Germinal center (tissue), 1 donor: ENCODE data around the gene PER1.

Source experiments
- DNase-seq: peaks from one replicate; pipeline ENCODE4 v3.0.0; 2012; ENCODE audit warnings: mixed read lengths, low spot score

PER1 gene

GRCh38 chr17:8141741-8142140, 10.5 kb downstream of the PER1 start:
- no peak for DNase-seq

- no peak for DNase-seq
These were observed 11.2 kb downstream of the PER1 start for GRCh38 chr17:8141045-8141444.

GRCh38 chr17:8140065-8141029, 11.9 kb downstream of the PER1 start:
- DNase-seq: no peak

GRCh38 chr17:8138672-8139371, 13.4 kb downstream of the PER1 start:
- peak; percentile 88 for DNase-seq

GRCh38 chr17:8138374-8138671, 13.9 kb downstream of the PER1 start:
- DNase-seq: no peak

- DNase-seq: no peak
These were observed 14.4 kb downstream of the PER1 start for GRCh38 chr17:8137645-8138373.

GRCh38 chr17:8133941-8134340, 18.3 kb downstream of the PER1 start:
- DNase-seq: no peak

GRCh38 chr17:8133399-8133798, 18.8 kb downstream of the PER1 start:
- DNase-seq: no peak

- DNase-seq: no peak
These were observed 20.3 kb downstream of the PER1 start for GRCh38 chr17:8131844-8132441.

- no peak for DNase-seq
These were observed 23.9 kb downstream of the PER1 start for GRCh38 chr17:8128125-8128784.

GRCh38 chr17:8126491-8127066, 25.6 kb downstream of the PER1 start:
- no peak for DNase-seq

- DNase-seq: no peak
These were observed 26.2 kb downstream of the PER1 start for GRCh38 chr17:8125947-8126490.

- DNase-seq: peak; percentile 74
These were observed 26.9 kb downstream of the PER1 start for GRCh38 chr17:8125154-8125946.

GRCh38 chr17:8124350-8125153, 27.7 kb downstream of the PER1 start:
- DNase-seq: no peak

GRCh38 chr17:8123695-8124349, 28.4 kb downstream of the PER1 start, which contains the start of gene HES7:
Gene HES7, minus strand, starts transcription at chr17:8124106. Its CDS starts 22 bp downstream, at chr17:8124084.
- DNase-seq: no peak

GRCh38 chr17:8122924-8123694, 29.1 kb downstream of the PER1 start:
- no peak for DNase-seq

GRCh38 chr17:8122422-8122923, 29.7 kb downstream of the PER1 start:
- no peak for DNase-seq
